CD14-positive monocyte (primary cell): Measurements from ENCODE around the gene TIMM9. TPM values are rescaled to one million over a fixed set of nuclear protein-coding genes. Genes with fewer than 3 reads are reported as not detected.
A peak's percentile ranks its signal among the peaks of the same experiment; 100 is the strongest.

ENCODE experiments used
- DNase-seq, 3 donors: peaks; one replicate each; pipeline ENCODE4 v3.0.0-alpha.2; 2011 to 2022
- H2AFZ ChIP-seq: 2 replicates; pipeline ENCODE4 v1.6.0; 2012; ENCODE audit warnings: mild to moderate bottlenecking, low read depth, low read length, inconsistent platforms; ENCODE audit not compliant: insufficient read depth, poor library complexity, severe bottlenecking
- H3K27ac ChIP-seq, 2 donors: 1 replicate in 1 of 2; 2 replicates in 1 of 2; pipeline ENCODE4 v1.5.1; 2012 to 2013; ENCODE audit warnings: low read length in 2 of 2, control low read depth in 1 of 2, inconsistent platforms in 1 of 2, low read depth in 1 of 2, mild to moderate bottlenecking in 1 of 2
- H3K27me3 ChIP-seq, 2 donors: one replicate each; pipeline versions ENCODE4 v1.6.0 to v1.6.1; 2011 to 2013; ENCODE audit warnings: low read length in 2 of 2; ENCODE audit not compliant: control insufficient read depth in 2 of 2, insufficient read depth in 2 of 2
- H3K36me3 ChIP-seq, 2 donors: replicated peaks in 1 of 2; 1 replicate in 1 of 2; 2 replicates in 1 of 2; pipeline versions ENCODE4 v1.5.1 to v1.6.1; 2012 to 2013; ENCODE audit warnings: low read length in 2 of 2, control low read depth in 1 of 2, inconsistent platforms in 1 of 2, mild to moderate bottlenecking in 1 of 2; ENCODE audit not compliant: insufficient read depth in 2 of 2, control insufficient read depth in 1 of 2
- H3K4me1 ChIP-seq, 2 donors: 1 replicate in 1 of 2; 2 replicates in 1 of 2; pipeline versions ENCODE4 v1.5.1 to v1.6.1; 2012 to 2013; ENCODE audit warnings: low read length in 2 of 2, control low read depth in 1 of 2, inconsistent platforms in 1 of 2, mild to moderate bottlenecking in 1 of 2, moderate library complexity in 1 of 2; ENCODE audit not compliant: insufficient read depth in 2 of 2, control insufficient read depth in 1 of 2
- H3K4me2 ChIP-seq: replicated peaks from 2 replicates; pipeline ENCODE3; 2012; ENCODE audit warnings: low read length, moderate library complexity, mild to moderate bottlenecking; ENCODE audit not compliant: poor library complexity, severe bottlenecking; ENCODE audit errors: extremely low read depth
- H3K4me3 ChIP-seq, 3 experiments: fragments of 200-600 bp in 1 of 3; sonication (generic) in 1 of 3; replicated peaks in 1 of 3; 1 replicate in 2 of 3; 2 replicates in 1 of 3; pipeline ENCODE4 v1.5.1; 2011 to 2013; ENCODE audit warnings: low read length in 3 of 3, mild to moderate bottlenecking in 3 of 3, control low read depth in 2 of 3, low read depth in 2 of 3, inconsistent platforms in 1 of 3, moderate library complexity in 1 of 3
- H3K79me2 ChIP-seq: 2 replicates; pipeline ENCODE4 v1.6.0; 2012; ENCODE audit warnings: mild to moderate bottlenecking, control low read depth, inconsistent platforms, low read length, moderate library complexity; ENCODE audit not compliant: insufficient read depth
- H3K9ac ChIP-seq: 2 replicates; pipeline ENCODE4 v1.6.0; 2017; ENCODE audit warnings: low read length, mild to moderate bottlenecking; ENCODE audit not compliant: insufficient read depth, poor library complexity, severe bottlenecking
- H3K9me3 ChIP-seq, 2 donors: replicated peaks in 1 of 2; 1 replicate in 1 of 2; 2 replicates in 1 of 2; pipeline versions ENCODE4 v1.5.1 to v1.6.1; 2012 to 2013; ENCODE audit warnings: low read length in 2 of 2, control low read depth in 1 of 2; ENCODE audit not compliant: control insufficient read depth in 1 of 2, insufficient read depth in 1 of 2
- H4K20me1 ChIP-seq: 2 replicates; pipeline ENCODE4 v1.6.0; 2012; ENCODE audit warnings: mild to moderate bottlenecking, low read length, control low read depth, moderate library complexity; ENCODE audit not compliant: insufficient read depth
- H3K27ac Mint-ChIP-seq, 7 donors: one replicate each; pipeline ENCODE4 v1.8.0; 2020; ENCODE audit warnings: mild to moderate bottlenecking in 7 of 7, mixed read lengths in 7 of 7, moderate library complexity in 6 of 7, inconsistent platforms in 2 of 7
- H3K27me3 Mint-ChIP-seq, 3 donors: one replicate each; pipeline ENCODE4 v1.8.0; 2021 to 2022; ENCODE audit warnings: low read depth in 3 of 3, mild to moderate bottlenecking in 3 of 3, mixed read lengths in 3 of 3, moderate library complexity in 3 of 3, inconsistent platforms in 1 of 3
- H3K36me3 Mint-ChIP-seq, 2 donors: one replicate each; pipeline ENCODE4 v1.8.0; 2020; ENCODE audit warnings: mixed read lengths in 2 of 2, inconsistent platforms in 1 of 2, mild to moderate bottlenecking in 1 of 2
- H3K4me1 Mint-ChIP-seq: one replicate; pipeline ENCODE4 v1.8.0; 2020; ENCODE audit warnings: mild to moderate bottlenecking, mixed read lengths
- H3K4me3 Mint-ChIP-seq, 2 donors: one replicate each; pipeline ENCODE4 v1.8.0; 2020; ENCODE audit warnings: mild to moderate bottlenecking in 2 of 2, mixed read lengths in 2 of 2, moderate library complexity in 1 of 2
- H3K9me3 Mint-ChIP-seq, 7 donors: one replicate each; pipeline ENCODE4 v1.8.0; 2020 to 2022; ENCODE audit warnings: mixed read lengths in 7 of 7, mild to moderate bottlenecking in 6 of 7, moderate library complexity in 6 of 7, inconsistent platforms in 2 of 7
- WGBS: methylation state at CpG from one replicate; pipeline ENCODE4 v1.1.5; 2013; ENCODE audit warnings: missing lambda C conversion rate; ENCODE audit not compliant: insufficient coverage; 5-methylcytosine and 5-hydroxymethylcytosine counted together
- intact Hi-C, 2 donors: fragments of 100-400 bp; cut with micrococcal nuclease; formaldehyde crosslinking; loops; one replicate each; pipeline versions ENCODE4 v1.15.0 to v1.15.1; 2023
- polyA plus RNA-seq, 3 donors: library from polyadenylated mRNA; depleted of rRNA in 1 of 3; unstranded in 2 of 3; stranded (reverse) in 1 of 3; fragments of 300-500 nt in 2 of 3; fragments of >200 nt in 1 of 3; fragmentation: Illumina TruSeq in 2 of 3; gene quantifications; 1 replicate in 2 of 3; 2 replicates in 1 of 3; pipeline ENCODE4 v1.2.3, GENCODE V29; 2012 to 2021
- TF ChIP-seq, protein P1 (sequence below): fragments of 200-600 bp; IDR thresholded peaks from one replicate; pipeline ENCODE4 v1.8.0; 2022; ENCODE audit warnings: antibody characterized with exemption, mild to moderate bottlenecking

The TIMM9 gene
- polyA plus RNA-seq, 3 donors, result 26.2 to 45.7 (median 29.9) TPM

DNA sequence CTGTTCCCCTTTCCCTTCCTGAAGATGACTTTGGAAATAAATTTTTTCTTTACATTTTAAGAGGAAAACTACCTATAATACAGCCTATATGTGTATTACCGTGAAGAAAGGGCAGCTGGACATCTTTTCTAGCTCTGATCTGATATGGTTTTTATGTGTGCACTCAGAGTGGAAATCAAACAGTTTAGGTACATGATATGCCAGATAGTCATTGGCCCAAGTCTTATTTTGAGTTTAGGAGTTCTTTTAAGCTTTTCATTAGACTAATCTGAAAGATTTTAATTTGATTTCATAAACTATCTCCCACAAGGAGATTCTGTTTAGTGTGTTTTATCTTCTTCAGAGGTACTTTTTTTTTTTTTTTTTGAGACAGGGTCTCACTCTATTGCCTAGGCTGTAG, 49.0 kb upstream of the TIMM9 start:
- peaks cover 10% of the 10 kb centered on the region for H3K4me1 Mint-ChIP-seq
- no CpG with 5 or more reads among the region's 1 CpG for WGBS
- no peak overlapping the region for H3K9ac ChIP-seq
- no peak overlapping the region for H2AFZ ChIP-seq
- H3K4me1 ChIP-seq, result peaks cover 0 to 2% of the 10 kb centered on the region in 2 donors
- no peak overlapping the region for H3K27ac ChIP-seq
- TF ChIP-seq, protein P1, sequence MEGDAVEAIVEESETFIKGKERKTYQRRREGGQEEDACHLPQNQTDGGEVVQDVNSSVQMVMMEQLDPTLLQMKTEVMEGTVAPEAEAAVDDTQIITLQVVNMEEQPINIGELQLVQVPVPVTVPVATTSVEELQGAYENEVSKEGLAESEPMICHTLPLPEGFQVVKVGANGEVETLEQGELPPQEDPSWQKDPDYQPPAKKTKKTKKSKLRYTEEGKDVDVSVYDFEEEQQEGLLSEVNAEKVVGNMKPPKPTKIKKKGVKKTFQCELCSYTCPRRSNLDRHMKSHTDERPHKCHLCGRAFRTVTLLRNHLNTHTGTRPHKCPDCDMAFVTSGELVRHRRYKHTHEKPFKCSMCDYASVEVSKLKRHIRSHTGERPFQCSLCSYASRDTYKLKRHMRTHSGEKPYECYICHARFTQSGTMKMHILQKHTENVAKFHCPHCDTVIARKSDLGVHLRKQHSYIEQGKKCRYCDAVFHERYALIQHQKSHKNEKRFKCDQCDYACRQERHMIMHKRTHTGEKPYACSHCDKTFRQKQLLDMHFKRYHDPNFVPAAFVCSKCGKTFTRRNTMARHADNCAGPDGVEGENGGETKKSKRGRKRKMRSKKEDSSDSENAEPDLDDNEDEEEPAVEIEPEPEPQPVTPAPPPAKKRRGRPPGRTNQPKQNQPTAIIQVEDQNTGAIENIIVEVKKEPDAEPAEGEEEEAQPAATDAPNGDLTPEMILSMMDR, result no peak
- no peaks in the 10 kb centered on the region for H3K27me3 Mint-ChIP-seq
- no peak overlapping the region for H3K4me3 Mint-ChIP-seq
- no peak overlapping the region for H3K4me2 ChIP-seq
- DNase-seq, result no peak
- H3K27me3 ChIP-seq, result no peaks in the 10 kb centered on the region
- H3K36me3 Mint-ChIP-seq, result peaks cover 40 to 47% of the 10 kb centered on the region in 2 donors
- H3K4me3 ChIP-seq, result no peak overlapping the region
- H3K36me3 ChIP-seq, result peaks cover 10 to 35% of the 10 kb centered on the region in 2 donors
- intact Hi-C loops, result no loop called here
- H3K27ac Mint-ChIP-seq, result no peak overlapping the region
- no peaks in the 10 kb centered on the region for H4K20me1 ChIP-seq
- no peaks in the 10 kb centered on the region for H3K9me3 ChIP-seq
- H3K79me2 ChIP-seq, result no peaks in the 10 kb centered on the region
- H3K9me3 Mint-ChIP-seq, result no peaks in the 10 kb centered on the region

GRCh38 chr14:58469309-58469708, 42.0 kb upstream of the TIMM9 start:
- peaks cover 35 to 61% of the 10 kb centered on the region in 2 donors for H3K36me3 ChIP-seq
- H3K9ac ChIP-seq, result no peak overlapping the region
- H3K27ac Mint-ChIP-seq, result peak overlapping the region in 3 of 7 donors; percentile 6 to 64 (median 23)
- WGBS, result 100% methylated on average over 3 of the region's 5 CpGs
- TF ChIP-seq, protein P1, result no peak
- peaks cover 0 to 2% (median 0%) of the 10 kb centered on the region in 3 donors for H3K27me3 Mint-ChIP-seq
- no peak for DNase-seq
- intact Hi-C loops, result no loop called here
- H3K79me2 ChIP-seq, result no peaks in the 10 kb centered on the region
- no peaks in the 10 kb centered on the region for H3K9me3 ChIP-seq
- H3K4me1 ChIP-seq, result no peaks in the 10 kb centered on the region
- no peaks in the 10 kb centered on the region for H3K9me3 Mint-ChIP-seq
- peaks cover 48% of the 10 kb centered on the region in 2 donors for H3K36me3 Mint-ChIP-seq
- no peaks in the 10 kb centered on the region for H3K27me3 ChIP-seq
- H2AFZ ChIP-seq, result no peak overlapping the region
- H4K20me1 ChIP-seq, result no peaks in the 10 kb centered on the region
- H3K4me1 Mint-ChIP-seq, result no peaks in the 10 kb centered on the region
- no peak overlapping the region for H3K4me2 ChIP-seq
- no peak overlapping the region for H3K27ac ChIP-seq
- H3K4me3 ChIP-seq, result no peak overlapping the region
- no peak overlapping the region for H3K4me3 Mint-ChIP-seq
